NCI-H1105 treated with DMSO at 0.1 percent for 48 hours (cell line): ENCODE results near the gene MAP6.
"Not testable (repeated sequence)": the region's sequence is repeated elsewhere in the genome, so short reads cannot be mapped to it uniquely, and the experiment has no call there.

Source experiments
- DNase-seq: peaks from one replicate; lab custom pipeline; 2025; lab: John Stamatoyannopoulos, UW

MAP6 gene

DNA sequence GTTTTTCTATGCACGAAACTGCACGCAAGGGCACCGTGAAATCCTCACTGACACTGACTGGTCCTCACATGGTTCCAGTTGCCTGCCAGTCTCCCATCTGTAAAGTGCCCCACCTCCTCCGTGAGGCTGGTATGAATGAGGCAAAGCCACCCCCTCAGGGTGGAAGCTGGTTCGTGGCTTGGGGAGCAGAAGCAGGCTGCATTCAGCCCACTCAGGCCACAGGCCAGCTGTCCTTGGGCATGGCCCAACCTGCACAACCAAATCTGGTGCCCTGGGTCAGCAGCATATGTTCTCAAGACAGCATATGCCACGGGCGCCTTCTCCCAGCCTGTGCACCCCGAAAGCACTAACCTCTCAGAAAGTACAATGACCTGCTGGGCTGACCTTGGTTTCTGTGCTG is 77.5 kb downstream of the MAP6 start:
- DNase-seq, result no peak

DNA sequence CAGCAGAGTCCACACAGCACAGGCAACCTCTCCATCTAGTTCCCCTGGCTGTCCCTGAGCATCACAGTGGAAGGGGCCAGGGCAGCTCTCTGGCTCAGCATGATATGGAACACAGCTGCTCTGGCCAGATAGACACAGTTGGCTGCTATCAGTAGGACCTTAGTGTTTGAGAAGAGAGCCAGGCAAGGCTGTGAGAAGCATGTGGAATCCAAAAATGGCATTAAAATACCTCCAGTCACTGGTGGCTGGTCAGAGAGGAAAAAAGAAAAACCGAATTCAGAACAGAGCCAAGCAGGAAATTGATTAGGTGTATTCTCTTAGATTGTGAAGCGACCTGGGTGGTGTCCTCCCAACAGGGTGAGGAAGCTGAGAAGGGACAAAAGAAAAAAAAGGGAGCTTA is 78.9 kb downstream of the MAP6 start:
- no peak for DNase-seq

DNA sequence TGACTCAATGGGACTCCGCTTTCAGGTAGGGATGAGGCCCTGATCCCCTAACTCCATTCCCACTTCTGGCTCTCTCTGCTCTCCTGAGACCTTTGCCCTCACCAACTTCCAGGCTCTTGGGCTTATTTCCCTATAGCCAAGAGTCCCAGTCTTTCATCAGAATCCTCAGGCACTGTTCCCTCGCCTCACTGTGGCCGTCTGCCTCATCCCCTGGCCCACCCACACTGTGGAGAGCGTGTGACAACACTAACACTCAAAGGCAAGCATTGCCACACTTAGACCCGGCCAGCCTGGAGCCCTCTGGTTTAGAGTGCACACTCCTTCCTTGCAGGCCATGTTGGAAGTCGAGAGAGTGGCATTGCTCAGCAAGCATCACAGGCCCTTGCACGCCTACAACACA is 79.8 kb downstream of the MAP6 start:
- no peak for DNase-seq

DNA sequence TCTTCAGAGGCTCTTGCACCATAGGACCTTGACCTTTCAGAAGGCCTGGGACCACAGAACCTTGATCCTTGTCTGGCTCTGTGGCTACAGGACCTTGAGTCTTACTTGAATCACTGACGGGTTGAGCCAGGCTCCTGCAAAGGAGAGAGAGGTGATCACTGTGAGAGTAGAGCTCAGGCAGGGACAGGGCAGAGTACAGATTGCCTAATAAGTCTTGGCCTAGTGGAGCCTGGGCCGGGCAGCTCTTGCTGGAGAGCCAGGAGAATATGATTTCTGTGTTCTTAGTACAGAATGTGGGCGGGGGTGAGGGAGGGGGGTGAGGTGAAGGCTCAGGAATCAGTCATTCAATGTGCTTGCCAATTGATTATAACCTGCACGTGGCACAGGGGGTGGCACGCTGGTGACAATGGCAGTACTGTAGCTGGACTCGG is 80.8 kb downstream of the MAP6 start:
- no peak for DNase-seq

DNA sequence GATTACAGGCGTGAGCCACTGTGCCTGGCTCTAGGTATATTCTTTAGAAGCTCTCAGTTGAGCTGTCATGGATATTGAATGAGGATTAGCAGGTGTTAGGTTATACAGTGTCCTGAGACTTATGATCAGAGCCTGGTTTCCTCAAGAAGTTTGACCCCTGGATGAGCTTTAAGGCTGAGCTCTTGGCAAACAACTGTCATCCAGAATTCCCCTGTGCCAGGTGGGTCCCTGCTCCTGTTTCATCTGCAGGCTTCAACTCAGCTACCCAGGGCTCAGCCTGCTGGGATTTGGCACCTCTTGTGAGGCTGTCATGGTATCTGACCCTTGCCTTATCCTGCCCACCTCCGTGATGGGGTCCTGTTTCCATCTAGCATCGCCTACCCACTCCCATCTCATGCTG is 82.4 kb downstream of the MAP6 start:
- DNase-seq, result no peak

DNA sequence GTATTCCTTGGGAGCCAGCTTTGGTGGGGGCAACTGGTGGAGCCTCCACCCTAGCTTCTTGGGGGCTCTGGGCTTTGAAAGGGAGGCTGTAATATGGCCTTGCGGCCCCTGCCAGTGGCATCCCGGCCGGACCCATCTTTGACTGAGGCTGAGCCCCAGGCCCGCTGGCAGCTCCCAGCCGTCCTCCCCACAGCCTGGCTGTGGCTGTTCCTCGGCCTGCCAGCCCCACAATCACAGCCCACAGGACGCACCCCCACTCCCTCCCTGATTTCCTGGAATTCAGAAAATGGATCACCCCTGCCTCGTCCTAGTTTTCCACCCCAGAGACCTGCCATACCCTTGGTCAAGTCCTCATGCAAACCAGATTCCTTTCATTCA is 83.6 kb downstream of the MAP6 start:
- no peak for DNase-seq

DNA sequence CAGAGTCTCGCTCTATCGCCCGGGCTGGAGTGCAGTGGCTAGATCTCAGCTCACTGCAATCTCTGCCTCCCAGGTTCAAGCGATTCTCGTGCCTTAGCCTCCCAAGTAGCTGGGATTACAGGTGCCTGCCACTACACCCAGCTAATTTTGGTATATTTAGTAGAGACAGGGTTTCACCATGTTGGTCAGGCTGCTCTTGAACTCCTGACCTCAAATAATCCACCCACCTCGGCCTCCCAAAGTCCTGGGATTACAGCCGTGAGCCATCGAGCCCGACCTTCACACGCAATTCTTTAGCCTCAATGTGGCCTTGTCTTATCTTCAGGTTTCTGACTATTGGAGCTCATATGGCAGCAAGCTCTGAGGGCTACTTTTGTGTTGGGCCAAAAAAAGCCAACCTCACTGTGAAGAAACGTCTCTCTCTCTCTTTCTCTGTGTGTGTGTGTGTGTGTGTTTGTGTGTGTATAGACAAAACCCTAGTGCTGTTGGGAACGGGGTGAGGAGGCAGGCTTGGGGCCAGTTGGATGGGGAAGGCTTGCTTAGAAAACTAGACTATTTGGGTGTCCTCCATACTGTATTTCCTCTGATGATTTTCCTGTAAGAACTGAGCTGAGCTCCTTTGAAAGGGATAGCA is 84.1 kb downstream of the MAP6 start:
- DNase-seq, result not testable (repeated sequence)

DNA sequence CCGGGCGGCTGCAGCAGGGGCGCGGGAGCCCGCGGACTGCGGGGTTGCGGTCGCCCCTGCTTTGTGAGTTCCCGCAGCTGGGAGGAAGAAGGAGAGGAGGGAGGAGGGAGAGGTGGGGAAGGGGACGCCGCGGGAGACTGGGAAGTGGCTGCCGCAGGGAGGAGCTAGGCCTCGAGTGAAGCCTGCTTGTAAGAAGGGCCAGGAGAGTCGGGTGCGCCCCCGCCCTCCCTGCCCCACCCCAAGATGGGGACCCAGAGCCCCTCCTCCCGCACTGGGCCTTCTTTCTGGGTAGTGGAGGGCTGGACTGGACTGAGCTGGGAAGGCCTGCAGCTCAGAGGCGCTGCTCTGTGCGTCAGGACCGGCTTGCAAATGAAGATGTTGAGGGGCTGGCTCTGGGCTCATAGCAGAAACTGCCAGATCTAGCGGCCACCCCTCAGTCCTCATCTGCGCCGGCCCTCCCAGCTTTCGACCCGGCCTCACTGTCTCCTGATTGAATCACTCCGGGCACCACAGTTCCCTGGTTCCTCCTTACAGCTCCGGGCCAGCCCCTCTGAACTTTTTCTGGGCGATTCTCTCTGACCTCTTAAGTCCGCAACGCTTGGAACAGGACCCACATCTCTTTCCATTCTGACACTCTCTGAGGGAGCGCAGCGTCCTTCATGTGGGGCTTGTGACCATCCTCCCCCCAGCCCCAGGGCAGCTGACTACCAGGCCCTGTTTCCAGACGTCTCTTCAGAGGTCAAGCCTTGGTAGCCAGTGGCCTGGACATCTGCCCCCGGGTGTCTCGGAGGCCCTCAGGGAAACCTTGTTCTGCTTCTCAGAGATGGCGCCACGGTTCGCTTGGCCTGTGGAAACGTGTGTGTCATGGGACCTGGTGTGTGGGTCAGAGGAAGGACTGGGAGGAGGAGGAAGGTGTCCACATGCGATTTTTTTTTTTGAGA is 84.8 kb downstream of the MAP6 start:
- DNase-seq, result peak; percentile 55

DNA sequence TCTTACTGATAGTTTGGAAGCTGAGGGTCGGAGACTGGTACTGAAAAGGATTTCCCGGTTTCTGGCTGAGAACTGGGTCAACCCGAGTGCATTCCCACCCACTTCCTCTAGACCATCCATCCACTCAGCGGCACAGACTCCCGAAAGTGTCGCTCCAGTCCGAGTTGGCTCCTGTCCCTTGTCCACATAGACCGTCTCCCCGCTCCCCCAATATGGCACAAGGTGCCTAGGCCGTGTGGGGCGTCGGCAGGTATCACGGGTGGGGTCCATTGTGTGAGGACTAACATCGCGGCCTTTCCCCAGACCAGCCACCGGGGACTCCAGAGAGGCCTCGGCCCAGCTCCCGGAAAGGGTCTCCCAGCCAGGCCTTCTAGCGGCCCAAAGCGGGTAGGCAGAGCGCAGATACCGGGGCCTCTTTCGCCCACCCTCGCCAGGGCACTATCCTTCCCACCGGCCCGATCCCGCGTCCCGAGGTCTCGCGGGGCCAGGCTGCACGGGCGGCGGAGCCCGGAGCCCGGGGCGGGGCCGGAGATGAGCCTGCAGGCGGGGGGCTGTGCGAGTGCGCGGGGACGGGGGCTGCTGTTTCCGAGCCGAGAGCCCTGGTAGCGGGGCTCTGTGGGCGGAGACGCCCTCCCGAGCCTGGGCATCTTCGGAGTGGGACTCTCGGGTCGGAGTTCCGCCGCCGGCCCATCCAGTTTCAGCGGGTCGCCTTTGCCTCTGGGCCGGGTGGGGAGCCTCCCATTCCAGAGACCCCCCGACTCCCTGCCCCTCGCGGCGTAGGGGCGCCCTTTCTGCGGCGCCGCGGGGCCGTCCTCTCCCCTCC is 85.7 kb downstream of the MAP6 start:
- peak; percentile 72 for DNase-seq

DNA sequence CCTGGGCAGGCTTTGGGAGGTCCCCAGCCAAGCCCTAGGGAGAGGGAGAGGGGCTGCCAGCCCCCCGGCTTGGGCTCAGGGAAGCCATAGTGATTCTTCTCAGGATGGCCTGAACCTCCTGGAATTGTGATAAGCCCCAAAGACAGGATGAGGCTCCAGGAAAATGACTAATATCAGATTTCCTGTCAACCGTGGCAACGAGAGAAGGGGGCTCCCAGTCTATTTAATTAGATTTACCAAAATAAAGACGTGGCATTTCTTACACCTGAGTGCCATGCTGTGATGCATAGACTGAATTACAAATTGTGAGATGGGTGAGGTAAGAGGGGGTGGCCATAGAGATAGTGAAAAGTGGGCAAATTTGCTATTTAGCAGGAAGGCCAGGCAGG is 86.3 kb downstream of the MAP6 start:
- no peak for DNase-seq

DNA sequence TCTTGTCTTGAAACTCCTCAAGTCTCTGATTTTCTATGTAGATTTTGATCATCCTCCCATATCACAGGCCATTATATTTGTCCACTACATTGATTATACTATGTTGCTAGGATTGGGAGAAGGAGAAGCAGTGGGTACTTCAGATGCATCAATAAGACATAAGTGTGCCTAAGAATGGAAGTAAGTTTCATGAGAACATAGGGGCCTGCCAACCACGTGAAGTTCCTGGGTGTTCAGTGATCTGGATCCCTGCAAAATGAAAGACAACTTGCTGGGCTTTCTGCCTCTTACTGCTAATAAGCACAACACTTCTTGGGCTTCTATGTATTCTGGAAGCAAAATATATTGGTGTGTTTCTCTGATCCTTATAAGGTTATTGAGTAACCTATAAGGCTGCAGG is 89.0 kb downstream of the MAP6 start:
- DNase-seq, result no peak

DNA sequence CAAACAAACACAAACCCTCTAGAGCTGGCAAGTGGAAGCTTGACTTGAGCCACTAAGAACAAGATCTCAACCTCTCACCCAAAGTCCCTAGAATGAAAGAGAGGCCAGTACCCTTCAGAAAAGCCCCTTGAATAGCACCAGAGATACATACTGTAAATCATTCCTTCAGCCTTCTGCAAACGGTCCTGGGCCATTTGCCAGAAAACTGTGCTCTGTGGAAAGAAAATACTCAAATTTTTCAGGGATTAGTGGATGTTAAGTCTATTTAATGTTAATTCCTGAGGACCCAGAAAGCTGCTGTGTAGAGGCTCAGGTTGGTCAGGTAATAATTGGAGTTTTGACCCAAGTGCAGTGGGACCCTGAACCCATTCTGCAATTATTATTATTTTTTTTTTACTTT is 89.9 kb downstream of the MAP6 start:
- no peak for DNase-seq

DNA sequence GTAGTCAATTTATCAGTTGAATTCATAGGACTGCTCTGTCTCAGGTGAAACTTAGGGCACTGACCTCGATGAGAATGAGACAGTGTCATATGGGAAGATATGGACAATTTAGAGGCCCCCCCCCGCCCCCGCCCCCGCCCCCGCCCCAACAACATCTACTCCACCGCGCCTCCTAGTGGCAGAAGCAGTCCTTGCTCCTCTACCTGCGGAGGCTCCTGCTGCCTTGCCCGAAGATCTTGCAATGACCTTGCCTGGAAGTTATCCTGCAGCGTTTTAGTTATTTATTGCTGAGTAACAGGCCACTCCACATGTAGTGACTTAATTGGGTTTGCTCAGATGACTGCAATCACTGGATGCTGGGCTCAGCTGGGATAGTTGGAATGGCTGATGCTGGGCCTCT is 91.6 kb downstream of the MAP6 start:
- DNase-seq, result no peak

DNA sequence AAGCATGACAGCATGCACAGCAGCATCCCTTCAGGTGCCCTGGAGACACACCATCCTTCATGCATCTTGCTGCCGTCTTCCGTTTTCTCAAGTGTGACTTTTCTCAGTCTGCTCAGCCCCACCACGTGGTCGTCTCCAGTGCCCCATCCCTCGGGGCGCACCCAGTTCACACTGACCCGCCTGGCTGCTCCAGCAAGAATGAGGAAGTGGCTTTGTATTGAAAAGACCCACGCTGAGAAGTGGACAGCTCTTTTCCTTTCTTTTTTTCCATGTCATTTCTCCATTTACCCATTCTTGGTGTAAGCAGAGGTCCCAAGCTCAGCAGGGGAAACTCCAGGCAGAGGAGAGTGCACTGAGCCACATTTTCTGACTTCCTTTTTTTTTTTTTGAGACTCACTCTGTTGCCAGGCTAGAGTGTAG is 92.3 kb downstream of the MAP6 start:
- DNase-seq, result no peak

DNA sequence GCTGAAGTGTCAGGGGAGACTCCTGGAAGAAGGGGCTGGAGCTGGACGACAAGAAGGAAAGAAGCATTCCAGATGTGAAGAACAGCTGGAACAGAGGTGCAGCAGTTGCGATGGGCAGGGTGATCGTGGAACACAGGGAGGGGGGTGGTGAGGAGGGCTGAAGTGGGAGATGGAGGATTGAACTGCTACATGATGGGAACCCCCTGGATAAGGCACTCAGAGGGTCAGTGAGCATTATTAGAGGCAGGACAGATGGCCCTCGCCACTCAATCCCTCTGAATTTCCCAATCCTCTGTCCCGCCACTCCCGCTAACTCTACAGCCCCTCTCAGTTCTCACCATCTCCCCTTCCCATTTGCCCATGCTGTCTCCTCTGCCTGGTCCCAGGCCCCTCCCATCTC is 92.8 kb downstream of the MAP6 start:
- DNase-seq, result no peak

DNA sequence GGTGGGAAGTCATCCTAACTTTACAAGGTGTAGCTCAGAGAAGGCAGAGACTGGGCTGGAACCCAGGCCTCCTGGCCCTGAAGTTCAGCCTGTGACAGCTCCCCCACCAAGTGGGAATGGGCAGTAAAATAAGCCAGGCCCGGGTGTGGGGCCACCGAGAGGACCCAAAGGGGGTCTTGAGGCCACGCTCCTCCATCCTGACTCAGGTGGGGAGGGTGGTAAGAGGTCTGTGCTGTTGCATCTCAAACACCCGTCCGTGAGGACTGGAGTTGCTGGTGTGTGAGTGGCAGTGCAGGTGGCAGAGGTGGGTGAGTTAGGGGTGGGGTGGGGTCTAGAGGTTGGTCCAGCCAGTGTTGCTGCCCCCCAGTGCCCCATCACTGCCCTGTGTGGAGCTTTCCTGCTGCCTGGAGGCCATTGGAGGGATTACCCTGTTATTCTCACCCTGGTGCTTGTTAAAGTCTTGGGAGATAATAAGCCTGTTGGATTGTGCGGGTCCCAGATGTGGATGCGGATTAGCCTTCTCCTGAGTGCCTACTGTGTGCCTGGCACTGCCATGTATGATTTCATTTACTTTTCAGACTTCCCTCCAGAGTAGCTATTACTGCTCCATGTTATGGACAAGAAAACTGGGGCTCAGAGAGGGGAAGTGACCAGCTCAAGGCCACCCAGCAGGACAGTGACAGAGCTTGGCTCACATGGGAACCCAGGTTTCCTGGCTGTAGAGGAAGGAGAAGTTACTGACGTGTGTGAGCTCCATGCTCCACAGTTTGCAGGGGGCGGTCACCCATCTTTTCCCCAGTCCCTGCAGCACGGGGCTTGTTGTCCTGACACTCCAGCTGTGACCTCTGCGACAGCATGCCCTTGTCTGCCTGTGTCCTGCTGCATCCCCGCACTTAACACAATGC is 93.9 kb downstream of the MAP6 start:
- DNase-seq, result no peak

DNA sequence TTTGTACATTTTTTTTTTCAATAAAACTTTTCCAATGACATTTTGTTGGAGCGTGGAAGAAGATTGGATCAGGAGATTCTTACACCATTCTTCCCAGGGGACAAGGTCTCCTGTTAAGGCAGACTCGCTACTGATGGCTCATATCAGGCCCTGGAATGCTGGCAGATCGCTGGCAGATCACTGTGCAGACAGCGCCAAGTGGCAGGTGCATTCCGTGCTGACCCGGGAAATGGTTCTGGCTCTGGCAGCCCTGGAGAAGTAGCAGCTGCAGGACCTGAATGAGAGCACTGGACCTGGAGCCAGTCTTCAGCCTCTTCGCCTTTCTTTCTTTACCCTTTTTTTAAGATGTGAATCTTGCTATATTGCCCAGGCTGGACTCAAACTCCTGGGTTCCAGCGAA is 96.1 kb downstream of the MAP6 start:
- no peak for DNase-seq

DNA sequence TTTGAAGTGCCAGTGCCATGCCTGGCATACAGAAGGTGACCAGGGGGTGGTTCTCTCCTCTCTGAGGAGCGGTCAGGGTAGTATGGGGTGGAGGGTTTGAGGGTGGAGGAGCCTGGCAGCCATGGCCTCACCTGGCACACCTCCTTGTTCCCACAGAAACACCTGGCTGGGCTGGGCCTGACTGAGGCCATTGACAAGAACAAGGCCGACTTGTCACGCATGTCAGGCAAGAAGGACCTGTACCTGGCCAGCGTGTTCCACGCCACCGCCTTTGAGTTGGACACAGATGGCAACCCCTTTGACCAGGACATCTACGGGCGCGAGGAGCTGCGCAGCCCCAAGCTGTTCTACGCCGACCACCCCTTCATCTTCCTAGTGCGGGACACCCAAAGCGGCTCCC is 97.2 kb downstream of the MAP6 start:
- DNase-seq, result no peak

DNA sequence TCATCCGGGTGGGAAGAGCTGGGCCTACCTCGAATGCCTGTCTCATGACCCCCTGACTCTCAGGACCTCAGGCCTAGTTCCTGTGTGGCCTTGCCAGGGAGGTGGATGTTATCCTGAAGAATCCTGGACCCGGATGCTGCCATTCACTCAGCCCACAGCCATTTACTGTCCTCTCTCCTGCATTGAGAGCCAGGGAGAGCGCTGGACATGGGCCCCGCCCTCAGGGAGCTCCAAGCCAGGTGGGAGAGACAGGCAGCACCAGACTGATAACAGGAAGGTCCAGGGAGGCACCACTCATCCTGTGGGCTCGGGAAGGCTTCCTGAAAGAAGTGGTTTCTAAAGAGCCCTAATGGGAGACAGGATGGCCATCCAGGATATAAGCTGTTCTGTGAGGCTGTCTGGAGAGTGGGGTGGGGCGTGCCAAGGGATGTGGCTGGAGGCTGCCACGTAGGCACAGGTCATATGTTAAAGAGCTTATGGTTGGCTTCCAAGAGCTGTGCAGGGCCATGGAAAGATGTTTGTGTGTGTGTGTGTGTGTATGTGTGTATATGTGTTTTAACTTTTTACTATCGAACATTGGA is 98.2 kb downstream of the MAP6 start:
- DNase-seq, result no peak

DNA sequence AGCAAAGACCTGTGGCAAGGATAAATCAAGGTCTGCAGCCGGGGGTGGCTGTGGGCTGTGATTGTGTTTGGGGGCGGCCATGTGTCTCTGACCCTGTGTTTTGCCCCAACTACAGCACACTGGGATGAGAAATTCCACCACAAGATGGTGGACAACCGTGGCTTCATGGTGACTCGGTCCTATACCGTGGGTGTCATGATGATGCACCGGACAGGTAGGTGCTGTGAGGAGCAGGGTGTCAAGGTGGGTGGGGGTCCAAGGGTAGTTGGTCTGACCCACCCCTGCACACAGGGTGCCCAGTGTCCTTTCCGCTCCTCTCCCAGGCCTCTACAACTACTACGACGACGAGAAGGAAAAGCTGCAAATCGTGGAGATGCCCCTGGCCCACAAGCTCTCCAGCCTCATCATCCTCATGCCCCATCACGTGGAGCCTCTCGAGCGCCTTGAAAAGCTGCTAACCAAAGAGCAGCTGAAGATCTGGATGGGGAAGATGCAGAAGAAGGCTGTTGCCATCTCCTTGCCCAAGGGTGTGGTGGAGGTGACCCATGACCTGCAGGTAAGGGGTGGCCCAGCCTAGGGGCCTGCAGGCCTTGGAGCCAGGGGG is 100.1 kb downstream of the MAP6 start:
- DNase-seq, result no peak

DNA sequence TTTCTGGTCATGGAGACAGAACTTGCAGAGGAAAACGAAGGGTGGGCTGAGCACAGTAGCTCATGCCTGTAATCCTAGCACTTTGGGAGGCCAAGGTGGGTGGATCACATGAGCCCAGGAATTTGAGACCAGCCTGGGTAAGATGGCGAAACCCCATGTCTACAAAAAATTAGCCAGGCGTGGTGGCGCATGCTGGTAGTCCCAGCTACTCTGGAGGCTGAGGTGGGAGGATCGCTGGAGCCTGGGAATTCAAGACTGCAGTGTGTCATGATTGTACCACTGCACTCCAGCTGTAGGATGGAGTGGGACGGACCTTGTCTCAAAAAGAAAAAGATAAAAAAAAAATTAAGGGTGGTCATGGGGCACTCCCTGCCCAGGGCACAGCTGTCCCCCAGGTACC is 100.9 kb downstream of the MAP6 start:
- DNase-seq, result no peak
